Endometrial microvascular endothelial cells (primary cell): ENCODE results near the gene FURIN. TPM values are rescaled to one million over a fixed set of nuclear protein-coding genes. Genes with fewer than 3 reads are reported as not detected.

Experiments used
- in situ Hi-C: cut with HindIII; loops from 2 replicates; pipeline ENCODE4 v1.10.0; 2017; ENCODE audit warnings: low sequenced_read_pairs, low pct_unique_long_range_greater_than_20kb; ENCODE audit errors: inconsistent ontology term
- total RNA-seq: library from RNA; depleted of rRNA; stranded (reverse); fragments of >200 nt; gene quantifications from one replicate; pipeline ENCODE4 v1.2.3, GENCODE V29; 2015; ENCODE audit errors: inconsistent ontology term

FURIN gene
- total RNA-seq, 1 donor from 2014 or later, result 156 TPM

DNA sequence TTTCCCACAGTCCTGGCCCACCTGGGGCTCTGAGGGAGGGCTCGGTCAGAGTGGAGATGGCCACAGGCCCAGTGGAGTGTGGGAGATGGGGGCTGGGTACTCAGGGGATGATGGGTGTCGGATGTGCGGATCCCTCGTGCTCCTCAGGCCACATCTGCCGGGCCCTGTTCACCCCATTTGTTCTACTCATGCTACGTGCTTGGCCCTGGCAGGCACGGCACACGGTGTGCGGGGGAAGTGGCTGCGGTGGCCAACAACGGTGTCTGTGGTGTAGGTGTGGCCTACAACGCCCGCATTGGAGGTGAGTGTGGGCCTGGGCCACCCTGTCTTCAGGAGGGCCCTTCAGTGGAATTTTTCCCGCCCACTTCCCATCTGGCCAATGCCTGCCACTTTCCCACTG lies 8.9 kb downstream of the FURIN start:
- in situ Hi-C loops, result no loop called here

DNA sequence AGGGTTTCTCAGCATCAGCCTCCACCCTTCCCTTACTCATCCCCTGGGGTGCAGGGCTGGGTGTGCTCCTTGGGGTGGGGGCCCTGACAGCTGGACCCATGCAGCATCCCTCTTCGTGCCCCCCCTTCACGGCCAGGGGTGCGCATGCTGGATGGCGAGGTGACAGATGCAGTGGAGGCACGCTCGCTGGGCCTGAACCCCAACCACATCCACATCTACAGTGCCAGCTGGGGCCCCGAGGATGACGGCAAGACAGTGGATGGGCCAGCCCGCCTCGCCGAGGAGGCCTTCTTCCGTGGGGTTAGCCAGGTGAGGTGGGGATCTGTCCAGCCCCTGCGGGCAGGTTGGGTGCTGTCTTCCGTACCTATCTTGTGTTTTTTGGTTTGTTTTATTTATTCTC lies 9.6 kb downstream of the FURIN start:
- in situ Hi-C loops, result no loop called here

GRCh38 chr15:90878660-90879059 lies 10.3 kb downstream of the FURIN start:
- in situ Hi-C loops, result no loop called here

GRCh38 chr15:90879730-90880366 lies 11.5 kb downstream of the FURIN start:
- in situ Hi-C loops, result no loop called here

DNA sequence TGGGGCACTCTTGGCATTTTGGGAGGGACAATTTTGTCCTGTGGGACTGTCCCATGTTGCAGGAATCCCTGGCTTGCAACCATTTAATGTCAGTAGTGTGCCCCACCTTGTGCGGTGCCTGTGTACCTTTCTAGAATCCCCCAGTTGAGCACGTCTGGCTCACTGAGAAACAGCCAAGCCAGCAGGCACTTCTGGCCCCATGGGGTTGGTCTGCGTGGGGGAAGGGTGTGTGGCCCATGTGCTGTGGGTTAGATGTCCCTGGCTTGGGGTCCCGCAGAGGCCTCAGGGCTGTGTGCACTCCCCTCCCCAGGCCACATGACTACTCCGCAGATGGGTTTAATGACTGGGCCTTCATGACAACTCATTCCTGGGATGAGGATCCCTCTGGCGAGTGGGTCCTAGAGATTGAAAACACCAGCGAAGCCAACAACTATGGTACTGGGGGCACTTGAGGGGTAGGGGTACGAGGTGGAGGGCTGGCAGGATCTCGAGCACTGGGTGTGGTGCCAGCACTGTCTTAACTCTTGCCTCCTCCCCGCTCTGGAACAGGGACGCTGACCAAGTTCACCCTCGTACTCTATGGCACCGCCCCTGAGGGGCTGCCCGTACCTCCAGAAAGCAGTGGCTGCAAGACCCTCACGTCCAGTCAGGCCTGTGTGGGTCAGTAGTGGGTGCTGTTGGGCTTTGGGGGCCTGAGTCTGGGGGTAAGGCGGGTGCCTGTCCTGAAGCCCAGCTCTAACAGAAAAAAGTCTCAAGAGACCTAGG lies 12.2 kb downstream of the FURIN start:
- in situ Hi-C loops, result no loop called here

- in situ Hi-C loops, result no loop called here
Measured at GRCh38 chr15:90881181-90881977, 13.0 kb downstream of the FURIN start.

DNA sequence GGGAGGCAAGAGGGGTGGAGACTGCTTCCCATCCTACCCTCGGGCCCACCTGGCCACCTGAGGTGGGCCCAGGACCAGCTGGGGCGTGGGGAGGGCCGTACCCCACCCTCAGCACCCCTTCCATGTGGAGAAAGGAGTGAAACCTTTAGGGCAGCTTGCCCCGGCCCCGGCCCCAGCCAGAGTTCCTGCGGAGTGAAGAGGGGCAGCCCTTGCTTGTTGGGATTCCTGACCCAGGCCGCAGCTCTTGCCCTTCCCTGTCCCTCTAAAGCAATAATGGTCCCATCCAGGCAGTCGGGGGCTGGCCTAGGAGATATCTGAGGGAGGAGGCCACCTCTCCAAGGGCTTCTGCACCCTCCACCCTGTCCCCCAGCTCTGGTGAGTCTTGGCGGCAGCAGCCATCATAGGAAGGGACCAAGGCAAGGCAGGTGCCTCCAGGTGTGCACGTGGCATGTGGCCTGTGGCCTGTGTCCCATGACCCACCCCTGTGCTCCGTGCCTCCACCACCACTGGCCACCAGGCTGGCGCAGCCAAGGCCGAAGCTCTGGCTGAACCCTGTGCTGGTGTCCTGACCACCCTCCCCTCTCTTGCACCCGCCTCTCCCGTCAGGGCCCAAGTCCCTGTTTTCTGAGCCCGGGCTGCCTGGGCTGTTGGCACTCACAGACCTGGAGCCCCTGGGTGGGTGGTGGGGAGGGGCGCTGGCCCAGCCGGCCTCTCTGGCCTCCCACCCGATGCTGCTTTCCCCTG lies 13.8 kb downstream of the FURIN start:
- in situ Hi-C loops, result no loop called here

DNA sequence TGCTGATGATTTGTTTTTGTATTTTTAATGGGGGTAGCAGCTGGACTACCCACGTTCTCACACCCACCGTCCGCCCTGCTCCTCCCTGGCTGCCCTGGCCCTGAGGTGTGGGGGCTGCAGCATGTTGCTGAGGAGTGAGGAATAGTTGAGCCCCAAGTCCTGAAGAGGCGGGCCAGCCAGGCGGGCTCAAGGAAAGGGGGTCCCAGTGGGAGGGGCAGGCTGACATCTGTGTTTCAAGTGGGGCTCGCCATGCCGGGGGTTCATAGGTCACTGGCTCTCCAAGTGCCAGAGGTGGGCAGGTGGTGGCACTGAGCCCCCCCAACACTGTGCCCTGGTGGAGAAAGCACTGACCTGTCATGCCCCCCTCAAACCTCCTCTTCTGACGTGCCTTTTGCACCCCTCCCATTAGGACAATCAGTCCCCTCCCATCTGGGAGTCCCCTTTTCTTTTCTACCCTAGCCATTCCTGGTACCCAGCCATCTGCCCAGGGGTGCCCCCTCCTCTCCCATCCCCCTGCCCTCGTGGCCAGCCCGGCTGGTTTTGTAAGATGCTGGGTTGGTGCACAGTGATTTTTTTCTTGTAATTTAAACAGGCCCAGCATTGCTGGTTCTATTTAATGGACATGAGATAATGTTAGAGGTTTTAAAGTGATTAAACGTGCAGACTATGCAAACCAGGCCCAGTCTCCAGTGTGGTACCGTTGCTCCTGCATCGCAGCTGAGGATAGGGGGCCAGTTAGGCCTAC lies 14.6 kb downstream of the FURIN start:
- in situ Hi-C loops, result no loop called here

DNA sequence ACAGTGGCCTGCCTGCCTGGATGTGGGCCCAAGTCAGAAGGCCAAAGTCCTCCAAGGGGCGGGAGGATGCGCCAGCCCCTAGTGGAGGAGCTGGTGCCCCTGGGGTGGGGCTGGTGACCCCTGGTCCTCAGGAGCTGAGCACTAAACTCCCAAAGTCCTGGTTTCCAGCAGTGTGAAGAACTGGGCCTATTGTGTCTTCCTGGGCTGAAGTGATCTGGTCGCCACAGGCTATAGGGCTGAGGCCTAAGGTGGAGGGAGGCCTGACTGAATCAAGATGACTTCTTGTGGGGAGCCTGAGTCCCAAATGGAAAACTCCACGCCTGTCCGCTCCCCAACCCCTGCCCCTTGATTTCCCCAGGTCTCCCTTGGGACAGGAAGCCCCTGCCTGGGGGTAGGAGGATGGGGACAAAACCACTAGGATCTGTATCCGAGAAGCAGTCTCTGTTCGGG lies 15.2 kb downstream of the FURIN start:
- in situ Hi-C loops, result no loop called here

DNA sequence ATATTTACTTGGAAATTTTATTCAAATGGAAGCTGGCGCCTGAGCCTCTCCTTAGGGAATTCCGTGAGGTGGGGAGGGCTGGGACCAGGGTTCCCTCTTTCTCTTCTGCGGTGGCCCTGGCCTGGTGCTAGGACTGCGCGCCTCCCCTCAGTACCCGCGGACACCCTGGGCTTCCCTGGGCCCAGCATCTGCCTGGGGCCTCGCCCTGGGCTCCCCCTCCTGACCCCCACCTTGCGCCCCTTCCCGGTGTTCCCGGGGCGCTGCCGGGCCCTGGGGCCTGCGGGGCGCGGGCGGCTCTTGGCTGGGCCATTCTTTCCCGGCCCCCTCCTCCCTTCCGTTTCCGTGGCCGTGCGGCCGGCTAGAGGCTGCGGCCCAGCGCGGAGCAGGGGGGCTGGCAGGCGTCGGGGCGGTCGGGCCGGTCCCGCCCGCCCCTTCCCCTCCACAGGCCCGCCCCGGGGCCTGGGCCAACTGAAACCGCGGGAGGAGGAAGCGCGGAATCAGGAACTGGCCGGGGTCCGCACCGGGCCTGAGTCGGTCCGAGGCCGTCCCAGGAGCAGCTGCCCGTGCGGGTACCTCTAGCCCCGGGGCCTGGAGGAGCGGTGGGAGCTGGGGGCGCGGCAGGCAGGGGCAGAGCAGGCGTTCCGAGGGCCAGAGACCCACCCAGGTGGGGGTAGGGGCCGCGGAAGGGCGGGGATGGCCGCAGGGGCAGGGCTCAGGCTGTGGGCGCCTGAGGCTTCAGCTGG lies 15.8 kb downstream of the FURIN start, which contains the start of gene FES:
FES (plus strand) TSS at position 529 of the 743 bp plus-strand sequence. CDS start 542 bp downstream, outside the sequence.
- in situ Hi-C loops, result no loop called here

DNA sequence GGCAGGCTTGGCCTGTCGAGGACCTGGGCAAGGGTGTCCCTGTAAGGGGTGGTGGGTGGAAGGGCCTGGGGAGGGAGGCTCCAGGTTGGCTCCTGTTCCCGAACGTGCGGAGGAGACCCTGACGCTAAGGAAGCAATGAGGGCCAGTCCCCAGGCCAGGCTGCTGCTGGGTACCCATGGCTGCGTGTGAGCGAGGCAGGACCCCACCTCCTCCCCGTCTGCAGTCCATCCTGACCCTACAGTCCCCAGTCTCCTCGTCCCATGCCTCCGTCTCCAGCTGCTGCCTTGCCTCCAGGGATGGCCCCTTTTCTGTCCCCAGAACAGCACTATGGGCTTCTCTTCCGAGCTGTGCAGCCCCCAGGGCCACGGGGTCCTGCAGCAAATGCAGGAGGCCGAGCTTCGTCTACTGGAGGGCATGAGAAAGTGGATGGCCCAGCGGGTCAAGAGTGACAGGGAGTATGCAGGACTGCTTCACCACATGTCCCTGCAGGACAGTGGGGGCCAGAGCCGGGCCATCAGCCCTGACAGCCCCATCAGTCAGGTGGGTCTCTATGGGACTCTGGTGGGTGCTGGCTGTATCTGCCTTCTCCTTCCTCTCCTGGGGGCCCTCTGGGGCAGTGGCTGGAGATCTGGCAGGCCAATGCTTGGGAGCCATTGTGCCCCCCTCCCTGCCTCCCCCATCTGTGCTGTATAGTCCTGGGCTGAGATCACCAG lies 16.5 kb downstream of the FURIN start:
- in situ Hi-C loops, result no loop called here

DNA sequence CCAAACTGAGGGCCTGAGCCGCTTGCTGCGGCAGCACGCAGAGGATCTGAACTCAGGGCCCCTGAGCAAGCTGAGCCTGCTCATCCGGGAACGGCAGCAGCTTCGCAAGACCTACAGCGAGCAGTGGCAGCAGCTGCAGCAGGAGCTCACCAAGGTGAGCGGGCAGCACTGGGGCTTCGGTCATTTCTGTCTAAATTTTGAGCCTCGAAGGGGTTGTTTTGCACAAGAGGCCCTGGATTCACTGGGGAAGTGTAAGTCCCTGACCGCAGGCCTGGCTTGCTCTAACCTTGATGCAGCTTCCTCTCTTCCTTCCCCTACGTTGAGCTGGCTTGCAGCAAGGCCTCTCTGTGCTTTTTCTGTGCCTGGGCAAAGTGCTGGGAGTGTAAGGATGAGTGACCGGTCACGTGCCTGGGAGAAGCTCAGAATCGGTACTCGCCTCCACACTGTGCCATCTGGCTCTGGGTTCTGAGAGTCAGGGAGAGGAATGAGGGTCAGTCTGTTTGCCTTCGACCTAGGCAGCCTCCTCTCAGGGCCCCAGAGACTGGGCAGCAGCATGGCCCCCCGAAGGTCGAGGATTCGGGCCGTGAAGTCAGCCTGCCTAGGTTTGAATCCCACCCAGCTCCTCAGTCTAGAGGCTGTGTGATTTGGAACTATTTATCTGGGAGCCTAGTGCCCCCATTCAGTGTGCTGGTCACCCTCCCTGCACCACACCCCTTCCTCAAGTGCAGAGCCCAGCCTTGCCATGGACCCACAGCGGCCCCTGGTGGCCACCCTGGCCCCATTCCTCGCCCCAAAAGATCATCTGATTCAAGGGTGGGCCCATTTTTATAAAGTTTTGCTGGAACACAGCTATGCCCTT lies 17.3 kb downstream of the FURIN start:
- in situ Hi-C loops, result no loop called here

DNA sequence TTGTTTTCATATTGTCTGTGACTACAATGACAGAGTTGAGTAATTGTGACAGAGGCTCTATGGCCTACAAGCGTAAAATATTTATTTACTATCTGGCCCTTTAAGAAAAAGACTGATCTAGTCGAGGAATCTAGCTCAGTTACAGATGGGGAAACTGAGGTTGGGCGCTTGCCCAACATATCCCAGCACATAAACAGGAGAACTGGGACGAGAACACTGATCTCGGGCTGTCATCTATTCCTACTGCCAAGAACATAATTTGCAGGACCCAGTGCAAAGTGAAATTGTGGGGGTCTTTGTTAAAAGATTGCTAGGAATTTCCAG lies 17.9 kb downstream of the FURIN start:
- in situ Hi-C loops, result no loop called here

DNA sequence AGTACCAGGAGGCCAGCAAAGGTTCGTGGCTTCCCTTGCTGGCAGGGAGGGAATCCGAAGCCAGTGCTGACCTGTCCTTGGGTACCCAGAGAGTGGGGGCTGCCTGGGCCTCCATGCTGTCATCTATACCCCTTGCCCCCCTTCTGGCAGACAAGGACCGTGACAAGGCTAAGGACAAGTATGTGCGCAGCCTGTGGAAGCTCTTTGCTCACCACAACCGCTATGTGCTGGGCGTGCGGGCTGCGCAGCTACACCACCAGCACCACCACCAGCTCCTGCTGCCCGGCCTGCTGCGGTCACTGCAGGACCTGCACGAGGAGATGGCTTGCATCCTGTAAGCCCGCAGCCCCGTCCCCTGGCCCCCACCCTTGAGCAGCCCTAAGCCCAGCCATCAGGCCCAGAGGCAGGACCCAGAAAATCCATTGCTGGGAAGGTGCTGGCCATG lies 18.7 kb downstream of the FURIN start:
- in situ Hi-C loops, result no loop called here

GRCh38 chr15:90889313-90889730 lies 20.9 kb downstream of the FURIN start:
- in situ Hi-C loops, result no loop called here

- in situ Hi-C loops, result no loop called here
Measured at GRCh38 chr15:90889736-90890456, 21.5 kb downstream of the FURIN start.
